Measurements from ENCODE around the gene TAF4.

TAF4 gene

GRCh38 chr20:61936701-61937131, 129.0 kb downstream of the TAF4 start:
- Histone ChIP-seq H3K36me3 (ENCODE audit: control insufficient read depth, insufficient read depth, low read length) (no peaks in the 10 kb centered on the region), H3K27ac (ENCODE audit: low read length) (no peak overlapping the region), H3K4me3 (ENCODE audit: low read length) (no peak overlapping the region), H3K4me1 (ENCODE audit: control insufficient read depth, insufficient read depth, low read length) (peaks cover 5% of the 10 kb centered on the region; the same call in 1 of the 2 replicates), H3K27me3 (ENCODE audit: control insufficient read depth, insufficient read depth, low read length) (no peaks in the 10 kb centered on the region), H3K9me3 (ENCODE audit: control insufficient read depth, insufficient read depth, low read length) (no peaks in the 10 kb centered on the region)
- WGBS (ENCODE audit: insufficient coverage, insufficient read length) = no CpG with 5 or more reads among the region's 29 CpGs
- DNase-seq (ENCODE audit: low read depth, low spot score) = no peak

DNA sequence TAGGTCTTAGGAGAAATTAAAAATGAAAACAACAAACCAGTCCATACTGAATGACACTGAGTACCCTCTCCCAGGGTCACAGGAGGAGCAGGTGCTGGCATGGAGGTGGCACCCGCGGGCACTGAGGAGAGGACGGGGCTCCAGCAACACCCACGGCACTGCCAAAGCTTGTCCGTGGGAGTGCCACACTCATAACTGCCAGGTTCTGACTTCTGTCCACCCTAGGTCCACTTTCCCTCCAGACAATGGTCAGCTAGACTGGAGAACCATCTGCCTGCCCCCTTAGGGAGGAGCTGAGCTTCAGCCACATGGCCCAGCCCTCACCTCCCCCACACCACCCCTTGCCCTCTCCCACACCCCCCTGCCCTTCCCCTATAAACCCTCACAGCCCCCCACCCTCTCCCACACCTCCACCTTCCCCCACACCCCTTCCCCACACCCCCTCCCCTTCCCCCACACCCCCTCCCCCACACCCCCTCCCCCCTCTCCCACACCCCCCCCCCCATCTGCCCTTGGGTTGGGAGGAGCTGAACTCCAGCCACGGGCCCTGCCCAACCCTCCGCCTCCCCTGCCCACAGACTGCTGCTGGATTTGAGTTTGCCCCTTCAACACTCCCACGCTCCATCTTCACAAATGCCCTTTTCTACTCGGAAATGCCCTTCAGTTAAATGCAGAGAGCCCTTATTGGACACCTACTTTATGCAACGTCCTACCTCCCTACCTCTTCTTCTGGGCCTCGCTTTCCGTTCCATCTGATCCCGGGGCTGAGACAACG, 129.6 kb downstream of the TAF4 start:
- Histone ChIP-seq H3K27ac (ENCODE audit: low read length) (no peak overlapping the region), H3K9me3 (ENCODE audit: control insufficient read depth, insufficient read depth, low read length) (no peaks in the 10 kb centered on the region), H3K36me3 (ENCODE audit: control insufficient read depth, insufficient read depth, low read length) (no peaks in the 10 kb centered on the region), H3K4me1 (ENCODE audit: control insufficient read depth, insufficient read depth, low read length) (peaks cover 5% of the 10 kb centered on the region; the same call in 1 of the 2 replicates), H3K4me3 (ENCODE audit: low read length) (no peak overlapping the region), H3K27me3 (ENCODE audit: control insufficient read depth, insufficient read depth, low read length) (no peaks in the 10 kb centered on the region)
- WGBS (ENCODE audit: insufficient coverage, insufficient read length) = no CpG with 5 or more reads among the region's 14 CpGs
- no peak for DNase-seq (ENCODE audit: low read depth, low spot score)

- peaks cover 5% of the 10 kb centered on the region; the same call in 1 of the 2 replicates for H3K4me1 ChIP-seq (ENCODE audit: control insufficient read depth, insufficient read depth, low read length)
- no peaks in the 10 kb centered on the region for H3K27me3 ChIP-seq (ENCODE audit: control insufficient read depth, insufficient read depth, low read length)
- H3K9me3 ChIP-seq (ENCODE audit: control insufficient read depth, insufficient read depth, low read length) = no peaks in the 10 kb centered on the region
- H3K27ac ChIP-seq (ENCODE audit: low read length) = no peak overlapping the region
- H3K4me3 ChIP-seq (ENCODE audit: low read length) = no peak overlapping the region
- WGBS (ENCODE audit: insufficient coverage, insufficient read length) = no CpG with 5 or more reads among the region's 24 CpGs
- DNase-seq (ENCODE audit: low read depth, low spot score) = no peak
- H3K36me3 ChIP-seq (ENCODE audit: control insufficient read depth, insufficient read depth, low read length) = no peaks in the 10 kb centered on the region
Measured at GRCh38 chr20:61934716-61935530, 130.8 kb downstream of the TAF4 start.

- no peak for DNase-seq (ENCODE audit: low read depth, low spot score)
- no CpG with 5 or more reads among the region's 36 CpGs for WGBS (ENCODE audit: insufficient coverage, insufficient read length)
- H3K36me3 ChIP-seq (ENCODE audit: control insufficient read depth, insufficient read depth, low read length) = no peaks in the 10 kb centered on the region
- H3K27me3 ChIP-seq (ENCODE audit: control insufficient read depth, insufficient read depth, low read length) = no peaks in the 10 kb centered on the region
- H3K27ac ChIP-seq (ENCODE audit: low read length) = no peak overlapping the region
- no peaks in the 10 kb centered on the region for H3K9me3 ChIP-seq (ENCODE audit: control insufficient read depth, insufficient read depth, low read length)
- no peak overlapping the region for H3K4me3 ChIP-seq (ENCODE audit: low read length)
- H3K4me1 ChIP-seq (ENCODE audit: control insufficient read depth, insufficient read depth, low read length) = peaks cover 5% of the 10 kb centered on the region; the same call in 1 of the 2 replicates
Measured at GRCh38 chr20:61933951-61934715, 131.5 kb downstream of the TAF4 start.

DNA sequence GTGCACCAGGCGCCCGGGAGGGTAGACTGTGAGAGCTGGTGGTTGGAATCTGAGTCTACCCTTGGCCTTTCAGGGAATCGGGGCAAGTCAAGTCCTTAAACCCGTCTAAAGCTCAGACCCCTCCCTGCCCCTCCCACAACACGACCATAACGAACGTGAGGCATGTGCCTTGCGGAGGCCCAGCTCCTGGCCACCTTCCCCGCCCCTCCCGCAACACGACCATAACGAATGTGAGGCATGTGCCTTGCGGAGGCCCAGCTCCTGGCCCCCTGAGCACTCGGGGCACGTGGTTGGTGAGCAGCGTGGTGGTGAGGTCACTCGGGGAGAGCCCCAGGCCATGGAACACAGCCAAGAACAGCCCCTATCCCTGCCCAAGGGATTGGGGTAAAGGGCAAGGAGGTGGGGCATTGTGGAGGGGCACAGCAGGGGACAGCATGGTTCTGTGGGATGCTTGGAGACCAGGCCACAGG, 132.2 kb downstream of the TAF4 start:
- H3K9me3 ChIP-seq (ENCODE audit: control insufficient read depth, insufficient read depth, low read length) = no peaks in the 10 kb centered on the region
- no peak overlapping the region for H3K27ac ChIP-seq (ENCODE audit: low read length)
- no peaks in the 10 kb centered on the region for H3K36me3 ChIP-seq (ENCODE audit: control insufficient read depth, insufficient read depth, low read length)
- no CpG with 5 or more reads among the region's 17 CpGs for WGBS (ENCODE audit: insufficient coverage, insufficient read length)
- H3K4me1 ChIP-seq (ENCODE audit: control insufficient read depth, insufficient read depth, low read length) = peaks cover 5% of the 10 kb centered on the region; the same call in 1 of the 2 replicates
- no peak overlapping the region for H3K4me3 ChIP-seq (ENCODE audit: low read length)
- no peaks in the 10 kb centered on the region for H3K27me3 ChIP-seq (ENCODE audit: control insufficient read depth, insufficient read depth, low read length)
- no peak for DNase-seq (ENCODE audit: low read depth, low spot score)

- no CpG with 5 or more reads among the region's 38 CpGs for WGBS (ENCODE audit: insufficient coverage, insufficient read length)
- Histone ChIP-seq H3K4me3 (ENCODE audit: low read length) (no peak overlapping the region), H3K4me1 (ENCODE audit: control insufficient read depth, insufficient read depth, low read length) (peaks cover 5% of the 10 kb centered on the region; the same call in 1 of the 2 replicates), H3K27ac (ENCODE audit: low read length) (no peak overlapping the region), H3K27me3 (ENCODE audit: control insufficient read depth, insufficient read depth, low read length) (no peaks in the 10 kb centered on the region), H3K36me3 (ENCODE audit: control insufficient read depth, insufficient read depth, low read length) (no peaks in the 10 kb centered on the region), H3K9me3 (ENCODE audit: control insufficient read depth, insufficient read depth, low read length) (no peaks in the 10 kb centered on the region)
- DNase-seq (ENCODE audit: low read depth, low spot score) = no peak
Measured at GRCh38 chr20:61932711-61933480, 132.8 kb downstream of the TAF4 start.

DNA sequence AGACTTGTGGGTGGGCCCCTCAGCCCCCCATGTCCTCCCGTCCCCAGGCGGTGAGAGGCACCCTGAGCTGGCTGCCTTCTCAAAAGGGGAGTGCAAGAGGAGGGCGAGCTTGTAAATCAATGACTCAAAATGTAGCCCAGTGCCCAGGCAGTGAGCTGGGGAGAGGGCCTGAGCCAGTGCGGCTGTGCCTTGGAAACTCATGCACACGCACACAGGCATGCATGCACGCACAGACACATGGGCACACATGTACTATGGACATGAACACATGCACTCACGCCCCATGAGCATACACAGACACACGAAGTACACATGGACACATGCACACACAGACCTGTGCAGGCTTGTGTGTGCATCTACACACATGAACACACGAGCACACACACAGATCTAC, 133.5 kb downstream of the TAF4 start:
- no peak for DNase-seq (ENCODE audit: low read depth, low spot score)
- no CpG with 5 or more reads among the region's 9 CpGs for WGBS (ENCODE audit: insufficient coverage, insufficient read length)
- H3K4me1 ChIP-seq (ENCODE audit: control insufficient read depth, insufficient read depth, low read length) = peaks cover 5% of the 10 kb centered on the region; the same call in 1 of the 2 replicates
- no peaks in the 10 kb centered on the region for H3K36me3 ChIP-seq (ENCODE audit: control insufficient read depth, insufficient read depth, low read length)
- no peaks in the 10 kb centered on the region for H3K9me3 ChIP-seq (ENCODE audit: control insufficient read depth, insufficient read depth, low read length)
- H3K27me3 ChIP-seq (ENCODE audit: control insufficient read depth, insufficient read depth, low read length) = no peaks in the 10 kb centered on the region
- H3K27ac ChIP-seq (ENCODE audit: low read length) = no peak overlapping the region
- no peak overlapping the region for H3K4me3 ChIP-seq (ENCODE audit: low read length)

DNA sequence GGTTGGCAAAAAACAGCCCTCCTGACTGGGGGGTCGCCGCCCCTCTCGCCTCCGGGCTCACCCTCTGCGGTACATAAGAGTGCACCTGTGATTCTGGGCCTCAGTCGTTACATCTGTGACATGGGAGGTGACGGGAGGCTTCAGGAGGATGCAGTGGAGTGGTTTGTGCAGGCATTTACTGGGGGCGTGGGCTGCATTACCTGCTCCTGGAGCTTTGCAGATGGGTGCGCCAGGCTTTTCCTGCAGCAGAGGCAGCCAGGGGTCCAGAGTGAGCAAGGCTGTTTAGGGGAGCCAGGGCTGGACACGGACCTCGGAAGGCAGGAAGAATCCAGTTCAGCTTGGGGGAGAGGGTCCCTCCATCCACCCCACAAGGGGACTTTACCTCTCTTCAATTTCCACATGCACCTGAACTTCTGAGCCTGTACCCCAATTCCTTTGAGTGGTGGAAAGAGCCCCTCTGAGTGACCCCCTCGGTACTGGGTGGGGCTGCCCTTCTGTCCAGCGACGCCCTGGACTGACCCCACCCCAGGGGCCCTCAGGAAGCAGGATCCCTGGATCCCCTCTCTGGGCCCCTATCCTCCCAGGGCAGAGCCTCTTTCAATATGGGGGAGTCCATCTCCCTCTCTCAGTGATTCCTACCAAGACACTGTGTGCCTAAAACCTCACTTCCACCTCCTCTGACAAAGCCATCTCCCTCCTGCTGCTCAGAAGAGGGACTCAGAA, 134.0 kb downstream of the TAF4 start:
- Histone ChIP-seq H3K27me3 (ENCODE audit: control insufficient read depth, insufficient read depth, low read length) (no peaks in the 10 kb centered on the region), H3K27ac (ENCODE audit: low read length) (no peak overlapping the region), H3K9me3 (ENCODE audit: control insufficient read depth, insufficient read depth, low read length) (no peaks in the 10 kb centered on the region), H3K4me1 (ENCODE audit: control insufficient read depth, insufficient read depth, low read length) (peaks cover 5% of the 10 kb centered on the region; the same call in 1 of the 2 replicates), H3K36me3 (ENCODE audit: control insufficient read depth, insufficient read depth, low read length) (no peaks in the 10 kb centered on the region), H3K4me3 (ENCODE audit: low read length) (no peak overlapping the region)
- no peak for DNase-seq (ENCODE audit: low read depth, low spot score)
- WGBS (ENCODE audit: insufficient coverage, insufficient read length) = no CpG with 5 or more reads among the region's 14 CpGs

GRCh38 chr20:61930776-61931475, 134.8 kb downstream of the TAF4 start:
- WGBS (ENCODE audit: insufficient coverage, insufficient read length) = no CpG with 5 or more reads among the region's 28 CpGs
- DNase-seq (ENCODE audit: low read depth, low spot score) = no peak
- H3K4me1 ChIP-seq (ENCODE audit: control insufficient read depth, insufficient read depth, low read length) = peaks cover 5% of the 10 kb centered on the region; the same call in 1 of the 2 replicates
- H3K27ac ChIP-seq (ENCODE audit: low read length) = no peak overlapping the region
- H3K36me3 ChIP-seq (ENCODE audit: control insufficient read depth, insufficient read depth, low read length) = no peaks in the 10 kb centered on the region
- H3K4me3 ChIP-seq (ENCODE audit: low read length) = no peak overlapping the region
- no peaks in the 10 kb centered on the region for H3K27me3 ChIP-seq (ENCODE audit: control insufficient read depth, insufficient read depth, low read length)
- H3K9me3 ChIP-seq (ENCODE audit: control insufficient read depth, insufficient read depth, low read length) = no peaks in the 10 kb centered on the region

Measured in iPS DF 6.9 (cell line).